Ureter (tissue), 1 donor: ENCODE data around the gene S1PR3. TPM values are rescaled to one million over a fixed set of nuclear protein-coding genes. Genes with fewer than 3 reads are reported as not detected.

ENCODE experiments used
- DNase-seq: peaks from one replicate; pipeline ENCODE4 v3.0.0-alpha.2; 2020; ENCODE audit warnings: low spot score
- total RNA-seq: library from RNA; stranded (reverse); gene quantifications from one replicate; pipeline ENCODE4 v1.2.4, GENCODE V29; 2023
- donor health status: DM: yes; HTN: yes; CAD: no.

Gene S1PR3
- total RNA-seq, 1 donor from 2014 or later: 48.6 TPM

DNA sequence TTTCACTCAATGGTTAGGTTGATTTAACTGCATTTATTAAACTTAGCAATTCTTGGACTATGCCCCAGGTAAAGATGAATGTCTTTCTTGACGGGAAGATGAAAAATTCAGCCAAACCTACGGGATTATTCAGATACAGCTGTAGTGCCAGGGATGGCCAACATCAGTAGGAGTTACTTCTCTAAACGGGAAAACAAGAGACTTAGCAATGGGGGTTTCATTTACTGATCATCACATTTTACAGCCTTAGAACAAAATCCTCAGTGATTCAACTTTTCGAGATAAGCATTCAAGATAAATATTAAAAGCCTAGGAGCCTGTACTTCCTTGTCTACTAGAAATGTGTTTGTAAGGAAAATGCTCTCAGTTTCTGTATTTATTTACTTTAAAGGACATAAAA is 46.1 kb downstream of the S1PR3 start:
- DNase-seq: no peak

DNA sequence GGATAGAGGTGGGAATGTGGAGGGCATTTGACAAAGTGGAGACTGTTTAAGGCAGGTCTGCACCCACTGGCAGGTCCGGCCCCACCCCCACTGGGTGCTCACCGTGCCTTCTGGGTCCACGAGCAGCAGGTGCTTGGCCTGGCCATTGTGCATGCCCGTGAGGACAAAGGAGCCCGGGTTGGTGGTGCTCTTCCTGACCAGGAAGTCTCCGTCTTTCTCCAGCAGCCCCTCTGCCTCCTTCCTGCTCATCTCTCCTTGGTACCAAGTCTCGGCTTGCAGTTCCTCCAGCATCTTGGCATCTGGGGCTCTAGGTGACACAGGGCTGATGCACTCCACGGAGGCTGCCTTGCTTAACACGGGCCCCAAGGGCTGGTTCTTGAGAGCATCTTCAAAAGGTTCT is 46.6 kb downstream of the S1PR3 start:
- no peak for DNase-seq

DNA sequence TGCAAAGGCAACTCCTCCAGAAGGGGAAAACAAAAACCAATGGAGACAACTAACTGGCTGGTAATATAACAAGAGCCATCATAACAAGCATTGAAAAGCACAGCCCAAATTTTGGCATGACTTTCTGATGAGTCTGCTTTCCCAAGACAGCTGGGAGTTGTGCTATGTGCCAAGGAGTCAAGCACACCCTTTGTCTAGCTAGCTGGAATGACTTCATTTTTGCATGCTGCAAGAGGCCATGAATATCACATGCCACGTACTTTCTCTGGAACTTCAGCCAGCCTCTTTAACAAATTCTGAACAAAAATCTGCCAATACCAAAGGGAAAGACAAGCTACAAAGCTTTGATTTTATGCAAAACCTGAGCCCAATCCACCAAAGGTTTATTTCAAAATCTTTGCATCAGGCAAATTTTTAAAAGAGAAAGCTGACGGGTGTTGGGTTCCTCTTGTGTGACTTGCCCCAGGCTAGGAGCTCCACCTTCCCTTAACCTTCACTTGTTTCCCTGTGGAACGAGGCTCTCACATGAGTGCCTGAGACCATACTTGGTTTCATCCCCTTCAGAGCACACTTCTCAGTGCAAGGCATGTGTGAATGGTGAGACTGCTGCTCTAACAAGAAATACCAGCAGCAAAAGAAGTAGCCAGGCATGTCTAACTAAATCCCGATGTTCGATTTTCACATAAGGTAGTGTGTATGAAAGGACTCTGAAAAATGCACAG is 47.3 kb downstream of the S1PR3 start:
- no peak for DNase-seq

DNA sequence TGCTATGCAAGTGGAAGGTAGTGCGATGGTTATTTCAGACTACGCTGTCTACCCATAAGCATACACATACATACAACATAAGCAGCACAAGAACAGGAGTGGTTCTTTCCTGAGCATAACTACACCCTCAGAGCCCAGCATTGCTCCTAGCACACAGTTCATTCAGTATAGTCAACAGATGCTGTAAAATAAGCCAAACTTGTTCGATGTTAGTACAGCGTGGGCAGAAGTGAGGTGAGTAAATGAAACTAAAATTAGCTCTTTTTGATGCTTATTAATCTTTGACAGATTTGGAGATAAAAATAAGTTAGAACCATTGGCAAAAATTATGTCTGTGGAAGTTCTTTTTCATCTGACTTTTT is 47.8 kb downstream of the S1PR3 start:
- DNase-seq: no peak

DNA sequence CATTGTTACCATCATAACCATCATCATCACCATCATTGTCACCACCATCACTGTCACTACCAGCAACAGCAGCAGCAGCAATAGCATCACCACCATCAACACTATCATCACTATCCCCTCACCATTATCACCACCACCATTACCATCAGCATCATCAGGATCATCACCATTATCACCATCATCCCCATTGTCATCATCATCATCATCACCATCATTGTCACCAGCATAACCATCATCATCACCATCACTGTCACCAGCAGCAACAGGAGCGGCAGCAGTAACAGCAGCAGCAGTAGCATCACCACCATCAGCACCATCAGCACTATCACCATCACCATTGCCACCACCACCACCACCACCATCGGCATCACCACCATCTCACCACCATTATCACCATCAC is 48.4 kb downstream of the S1PR3 start:
- DNase-seq: no peak

DNA sequence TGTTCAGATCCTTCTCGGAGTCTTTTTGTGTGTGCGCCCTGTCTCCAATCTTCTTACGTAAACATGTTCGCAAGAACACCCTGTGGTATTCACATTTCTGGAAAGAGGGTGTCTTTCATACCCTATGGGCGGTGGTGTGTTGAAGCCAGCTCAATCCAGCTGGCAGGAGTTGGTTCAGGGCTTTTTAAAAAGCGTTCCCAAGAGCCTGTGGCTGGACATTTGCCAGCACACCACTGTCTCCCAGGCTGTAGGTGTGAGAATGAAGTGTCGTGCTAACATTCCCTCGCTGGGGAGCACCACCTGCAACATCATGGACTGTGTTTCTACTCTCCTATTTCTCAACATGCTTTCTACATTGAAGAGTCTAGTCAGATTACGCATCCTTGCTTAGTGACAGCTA is 51.7 kb downstream of the S1PR3 start:
- DNase-seq: no peak

DNA sequence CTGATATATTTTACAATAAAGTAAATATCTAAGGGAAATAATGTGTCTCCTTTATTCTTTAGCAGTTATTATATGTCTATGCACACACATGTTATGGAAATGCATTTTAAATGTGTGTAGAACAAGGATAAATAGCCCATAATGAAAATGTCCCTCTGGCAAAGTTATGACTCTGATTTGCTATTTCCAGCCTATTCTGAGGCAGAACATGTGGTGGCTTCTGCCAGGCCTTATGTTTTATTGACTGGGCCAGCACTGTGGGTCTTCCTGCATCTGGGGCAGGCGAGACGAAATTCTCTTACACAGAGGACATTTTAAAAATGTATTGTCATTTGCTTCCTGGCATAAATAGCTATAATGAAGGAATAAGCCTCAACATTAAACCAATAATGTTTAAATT is 52.8 kb downstream of the S1PR3 start:
- no peak for DNase-seq

DNA sequence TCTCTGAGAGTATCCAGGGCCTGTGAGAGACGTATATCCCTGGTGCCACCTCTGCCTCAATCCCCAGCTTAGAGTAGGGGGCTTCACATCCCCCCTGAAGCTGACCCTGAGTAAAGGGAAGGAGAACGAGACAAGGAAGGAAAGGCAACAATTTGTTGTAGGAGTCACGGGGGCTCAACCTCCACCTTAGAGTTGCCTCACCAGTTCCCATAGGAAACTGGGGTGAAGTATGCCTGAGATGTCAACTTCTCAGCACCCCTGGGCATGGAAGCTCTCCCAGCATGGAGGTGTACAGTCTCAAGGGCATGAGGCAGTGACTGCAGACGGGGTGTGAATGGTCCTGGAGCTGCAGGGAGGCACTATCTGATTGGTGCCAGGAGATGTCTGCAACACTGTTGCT is 53.6 kb downstream of the S1PR3 start:
- DNase-seq: no peak

DNA sequence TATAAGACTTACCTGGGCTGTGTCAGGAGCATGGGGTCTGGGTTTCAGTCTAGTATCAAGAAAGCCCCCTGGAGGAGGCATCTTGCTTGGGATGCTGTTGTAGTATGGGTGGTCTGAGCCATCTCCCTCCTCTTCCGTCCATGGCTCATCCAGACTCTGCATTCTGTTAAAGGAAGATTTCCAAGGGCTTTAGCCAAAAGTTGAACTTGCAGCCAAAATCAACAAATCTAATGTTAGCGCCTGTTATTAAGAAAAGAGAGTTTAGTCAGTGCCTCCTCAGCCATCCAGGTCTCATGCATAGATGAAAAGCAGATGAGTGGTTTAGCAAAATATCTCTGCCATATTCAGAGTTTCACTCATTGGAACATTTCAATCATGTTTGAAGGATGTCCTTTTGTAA is 55.6 kb downstream of the S1PR3 start:
- no peak for DNase-seq

DNA sequence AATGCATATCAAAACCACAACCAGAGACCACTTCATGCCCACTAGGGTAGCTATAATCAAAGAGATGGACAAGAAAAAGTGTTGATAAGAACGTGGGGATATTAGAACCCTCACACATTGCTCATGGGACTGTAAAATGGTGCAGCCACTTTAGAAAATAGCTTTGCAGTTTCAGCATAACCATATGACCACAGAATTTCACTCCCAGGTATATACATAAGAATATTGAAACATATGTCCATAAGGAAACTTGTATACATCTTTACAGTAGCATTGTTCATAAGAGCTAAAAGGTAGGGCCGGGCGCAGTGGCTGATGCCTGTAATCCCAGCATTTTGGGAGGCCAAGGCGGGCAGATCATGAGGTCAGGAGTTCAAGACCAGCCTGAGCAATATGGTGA is 56.4 kb downstream of the S1PR3 start:
- no peak for DNase-seq

DNA sequence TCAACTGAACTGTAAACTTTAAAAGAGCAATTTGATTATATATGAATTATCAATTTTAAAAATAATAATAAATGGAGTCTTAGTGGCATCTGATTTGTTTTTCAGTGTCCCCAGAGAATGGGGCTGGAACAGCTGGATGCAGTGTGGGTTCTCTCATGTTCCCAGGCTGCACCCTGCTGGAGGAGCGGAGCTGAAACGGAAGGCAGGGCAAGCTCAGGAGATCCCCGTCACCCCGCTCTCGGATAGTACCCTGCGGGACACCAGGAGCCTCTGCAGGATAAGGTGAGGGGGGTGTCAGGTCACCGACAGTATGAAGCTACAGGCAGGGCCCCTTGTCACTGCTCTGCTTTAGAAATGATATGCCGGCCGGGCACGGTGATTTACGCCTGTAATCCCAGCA is 57.3 kb downstream of the S1PR3 start:
- DNase-seq: no peak

DNA sequence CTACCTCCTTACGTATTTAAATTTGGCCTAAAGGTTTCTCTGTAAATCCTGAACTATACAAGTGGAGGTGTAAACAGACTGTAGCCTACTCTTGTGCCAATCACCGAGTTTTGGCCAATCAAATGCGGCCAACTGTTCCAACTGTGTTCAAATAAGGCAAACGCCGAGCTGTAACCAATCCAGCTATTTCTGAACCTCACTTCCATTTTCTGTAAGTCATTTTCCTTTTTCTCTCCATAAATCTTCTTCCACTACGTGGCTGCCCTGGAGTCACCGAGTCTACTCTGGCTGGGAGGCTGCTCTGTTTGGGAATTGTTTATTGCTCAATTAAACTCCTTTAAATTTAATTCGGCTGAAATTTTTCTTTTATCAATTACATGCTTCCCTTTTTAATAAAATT is 58.4 kb downstream of the S1PR3 start:
- no peak for DNase-seq

DNA sequence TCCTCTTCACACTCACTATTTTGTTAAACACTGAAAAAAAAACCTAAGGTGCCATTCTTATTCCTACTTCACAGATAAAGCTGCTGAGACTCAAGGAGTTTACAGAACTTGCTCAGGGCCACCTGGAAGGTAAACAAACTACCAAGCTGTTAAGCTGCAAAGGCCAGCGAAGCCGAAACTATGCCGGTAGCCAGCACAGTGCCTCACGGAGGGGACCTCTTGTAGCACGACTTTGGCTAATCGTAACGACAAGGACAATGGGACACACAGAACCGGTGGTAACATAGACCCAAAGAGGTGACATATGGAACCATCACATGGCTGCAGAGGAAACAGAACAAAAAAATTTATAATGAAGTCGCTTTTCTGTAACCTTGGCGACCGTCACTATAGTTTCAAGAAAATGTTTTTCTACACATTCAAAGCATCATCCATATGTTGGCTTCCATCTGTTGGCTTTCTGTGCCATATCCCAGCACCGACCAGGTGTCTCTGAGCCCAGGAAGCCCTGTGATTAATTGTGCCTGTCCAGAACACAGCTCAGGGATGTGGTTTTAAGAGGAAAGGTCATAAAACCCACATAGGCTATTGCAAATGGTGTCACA is 60.3 kb downstream of the S1PR3 start:
- DNase-seq: no peak

DNA sequence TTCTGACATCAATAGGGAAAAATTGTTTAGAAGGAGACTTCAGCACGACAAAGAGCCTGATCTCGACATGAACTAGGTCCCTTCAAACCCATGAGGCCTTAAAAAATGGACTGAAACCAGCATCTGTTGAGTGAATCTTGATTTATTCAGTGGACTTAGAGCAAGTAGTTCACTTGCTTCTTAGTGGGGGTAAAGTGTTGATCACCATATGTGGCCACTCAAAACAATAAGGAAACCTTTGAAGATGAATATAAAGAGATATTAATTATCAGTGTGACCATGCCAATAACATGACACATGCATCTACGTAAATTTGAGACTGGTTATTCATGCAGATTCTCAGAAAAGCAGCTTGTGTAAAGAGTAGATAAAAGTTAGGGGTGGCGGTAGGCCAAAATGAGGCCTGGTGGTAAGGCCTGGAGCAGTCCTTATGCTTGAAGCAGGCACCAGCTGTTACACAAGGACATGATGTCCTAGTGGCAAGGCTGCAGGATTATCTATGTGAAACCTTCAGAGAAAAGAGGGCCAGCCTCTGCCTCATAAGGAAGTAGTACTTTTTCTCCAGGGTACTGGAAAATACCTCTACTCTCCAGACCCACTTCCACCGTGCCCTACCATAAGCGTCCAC is 61.3 kb downstream of the S1PR3 start:
- no peak for DNase-seq

DNA sequence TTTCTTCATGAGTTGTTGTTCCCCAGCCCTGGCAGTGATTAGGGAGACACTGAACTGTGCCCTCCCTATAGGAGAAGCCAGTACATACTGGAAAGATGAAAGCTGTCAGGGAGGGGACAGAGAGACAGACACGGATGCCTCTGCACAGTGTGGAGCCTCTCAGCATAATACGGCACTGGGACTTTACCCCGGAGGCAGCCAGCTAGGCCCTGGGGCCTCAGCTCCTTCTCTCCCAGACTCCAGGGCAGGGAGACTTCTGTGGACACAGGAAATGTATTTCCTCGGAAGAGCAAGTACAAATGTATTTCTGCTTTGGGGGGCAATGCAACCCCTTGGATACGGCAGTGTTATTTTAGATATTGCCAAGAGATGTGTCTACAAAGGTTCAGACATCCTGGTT is 62.0 kb downstream of the S1PR3 start:
- DNase-seq: no peak

Other genes with a start within 250 kb of the S1PR3 start
- 4.7 TPM for gene SHC3, start 187.3 kb downstream of the S1PR3 start, total RNA-seq